CD4-positive, alpha-beta T cell treated with Interleukin-6 at 100 ng/mL for 8 hours (primary cell): ENCODE data around the gene ADGRV1.
A peak's percentile ranks its signal among the peaks of the same experiment; 100 is the strongest.

Source experiments
- DNase-seq: peaks from one replicate; pipeline ENCODE4 v3.0.0-alpha.2; 2020; ENCODE audit warnings: mixed read lengths, low spot score

Gene ADGRV1

DNA sequence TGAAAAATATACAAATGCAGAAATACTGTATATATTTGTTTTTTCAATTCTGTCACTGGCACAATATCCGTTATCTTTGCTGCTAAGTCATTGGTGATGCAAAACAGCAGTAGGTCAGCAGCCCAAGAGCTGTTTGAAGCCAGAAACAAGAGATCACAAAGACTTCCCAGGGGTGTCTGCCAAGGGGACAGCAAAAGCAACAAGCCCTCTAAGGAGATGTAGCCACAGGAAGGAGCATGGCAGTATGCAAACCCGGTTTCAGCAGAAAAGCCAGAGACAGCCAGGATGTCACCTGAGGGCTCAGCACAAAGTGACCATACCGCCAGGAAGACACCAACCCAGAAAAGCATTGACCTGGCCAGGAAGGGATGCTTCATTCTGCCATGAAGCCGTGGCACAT is 583.0 kb downstream of the ADGRV1 start:
- DNase-seq: no peak

DNA sequence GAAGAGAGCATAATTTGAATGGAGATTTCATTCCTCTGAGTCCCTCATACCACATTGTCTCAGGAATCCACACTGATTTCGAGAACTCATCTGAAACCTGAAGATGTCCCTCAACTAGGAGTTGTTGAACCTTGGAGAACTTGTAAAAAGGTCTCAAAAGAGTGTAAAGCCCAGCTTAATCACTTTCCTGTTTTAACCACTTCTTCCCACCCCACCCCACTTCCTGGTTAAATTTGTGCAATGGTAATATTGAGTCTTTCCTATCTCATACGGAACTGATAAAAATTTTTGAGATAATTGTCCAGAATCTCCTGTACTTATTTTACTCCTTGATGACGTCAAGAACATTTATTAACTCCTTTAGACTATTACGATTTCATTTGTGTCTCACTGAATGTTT is 583.8 kb downstream of the ADGRV1 start:
- DNase-seq: no peak

DNA sequence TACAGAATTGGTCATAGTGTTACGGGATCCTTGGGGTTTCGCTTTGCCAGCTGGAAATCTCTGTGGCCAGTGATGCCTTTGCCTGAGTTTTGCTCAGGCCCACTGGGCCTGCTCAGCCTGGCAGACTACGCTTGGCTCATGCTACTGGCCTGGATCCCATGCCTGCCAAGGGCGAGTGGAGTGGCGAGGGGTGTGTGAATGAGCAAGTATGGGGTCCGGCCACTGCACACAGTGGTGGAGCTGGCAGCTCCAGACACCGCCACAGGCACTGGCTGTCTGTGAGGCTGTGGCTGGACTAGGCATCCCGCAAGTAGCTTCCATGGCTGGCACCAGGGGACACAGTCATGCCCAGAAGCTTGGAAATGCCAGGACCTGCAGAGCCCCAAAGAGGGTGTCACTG is 584.2 kb downstream of the ADGRV1 start:
- no peak for DNase-seq

DNA sequence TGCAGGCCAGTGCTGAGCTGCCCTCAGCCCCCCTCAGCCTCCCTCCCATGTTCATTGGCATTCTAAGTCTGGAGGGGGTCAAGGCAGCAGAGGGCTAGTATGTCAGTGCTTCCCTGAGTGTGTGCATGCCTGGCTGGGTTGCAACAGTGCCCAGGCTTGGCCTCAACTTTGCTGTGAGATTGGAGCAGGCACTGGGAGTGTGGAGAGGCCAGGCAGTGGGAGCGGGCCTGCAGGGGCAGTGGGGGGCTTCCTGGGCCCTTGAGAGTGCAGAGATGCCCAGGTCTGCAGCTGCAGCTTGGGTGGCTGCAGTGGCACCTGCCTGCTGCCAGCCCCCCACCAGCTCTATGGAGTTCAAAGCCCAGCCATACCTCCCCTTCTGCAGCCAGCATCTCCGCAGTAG is 585.2 kb downstream of the ADGRV1 start:
- no peak for DNase-seq

DNA sequence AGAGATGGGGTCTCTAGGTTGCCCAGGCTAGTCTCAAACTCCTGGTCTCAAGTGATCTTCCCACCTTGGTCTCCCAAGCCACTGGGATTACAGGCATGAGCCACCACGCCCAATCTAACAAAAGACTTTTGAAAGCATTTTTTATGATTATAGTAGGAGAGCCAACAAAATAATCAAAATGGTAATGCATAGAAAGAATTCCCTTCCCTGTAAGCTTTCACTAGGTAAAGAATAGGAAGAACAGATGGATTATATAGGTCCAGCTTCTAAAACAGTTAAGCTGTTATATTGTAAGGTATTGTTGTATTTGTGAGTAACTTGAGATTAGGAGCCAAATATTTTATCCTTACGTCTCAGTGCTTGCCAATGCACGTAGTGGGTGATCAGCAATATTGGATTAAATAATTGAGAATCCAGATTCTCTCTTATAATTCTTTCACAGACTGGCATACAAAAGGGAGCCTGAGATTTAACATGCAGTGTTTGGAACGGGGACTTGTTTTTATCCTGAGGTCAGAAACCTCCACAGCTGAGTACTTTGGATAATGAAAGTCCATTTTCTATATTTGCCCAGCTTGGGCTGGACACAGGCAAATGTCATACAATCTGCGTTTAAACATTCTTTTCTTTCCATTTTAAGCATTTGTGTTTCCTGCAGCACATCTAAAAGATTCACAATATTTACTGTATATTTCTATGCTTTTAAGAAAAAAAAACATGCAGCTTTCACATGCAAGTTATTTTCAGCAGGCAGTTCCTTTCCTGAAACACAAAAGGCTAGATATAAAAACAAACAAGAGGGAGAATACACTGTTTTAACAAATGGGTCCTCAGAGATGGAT is 586.1 kb downstream of the ADGRV1 start:
- DNase-seq: no peak

DNA sequence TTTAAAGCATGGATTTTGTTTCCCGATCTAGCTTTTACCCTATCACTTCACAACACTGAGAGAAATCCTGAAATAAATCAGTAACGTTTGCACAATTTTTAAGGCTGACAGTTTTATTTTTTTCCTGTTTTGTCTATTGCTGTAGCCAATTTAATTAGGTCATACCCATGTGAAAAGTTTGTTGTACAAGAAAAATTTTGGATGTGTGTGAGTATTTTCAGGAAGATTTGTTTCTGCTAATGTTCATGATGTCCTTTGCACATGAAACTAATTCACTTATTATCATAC is 586.7 kb downstream of the ADGRV1 start:
- no peak for DNase-seq

DNA sequence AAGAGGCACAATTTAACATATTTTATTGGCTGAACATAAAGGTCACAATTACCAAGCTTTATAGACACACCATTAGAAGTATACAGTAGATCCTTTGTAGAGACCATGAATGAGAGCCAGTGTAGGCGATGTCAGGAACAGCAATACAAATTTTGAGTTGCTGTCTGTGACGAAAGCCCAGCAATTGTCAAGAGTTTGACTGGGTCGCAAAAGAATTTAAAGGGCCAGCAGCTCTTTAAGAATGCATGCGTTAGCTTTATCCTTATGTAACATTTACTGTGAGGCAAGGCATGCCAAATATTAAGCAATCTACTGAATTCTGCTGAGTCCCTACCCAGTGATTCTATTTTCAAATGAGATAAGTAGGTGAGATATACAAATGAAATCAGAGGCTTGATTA is 587.6 kb downstream of the ADGRV1 start:
- DNase-seq: no peak

DNA sequence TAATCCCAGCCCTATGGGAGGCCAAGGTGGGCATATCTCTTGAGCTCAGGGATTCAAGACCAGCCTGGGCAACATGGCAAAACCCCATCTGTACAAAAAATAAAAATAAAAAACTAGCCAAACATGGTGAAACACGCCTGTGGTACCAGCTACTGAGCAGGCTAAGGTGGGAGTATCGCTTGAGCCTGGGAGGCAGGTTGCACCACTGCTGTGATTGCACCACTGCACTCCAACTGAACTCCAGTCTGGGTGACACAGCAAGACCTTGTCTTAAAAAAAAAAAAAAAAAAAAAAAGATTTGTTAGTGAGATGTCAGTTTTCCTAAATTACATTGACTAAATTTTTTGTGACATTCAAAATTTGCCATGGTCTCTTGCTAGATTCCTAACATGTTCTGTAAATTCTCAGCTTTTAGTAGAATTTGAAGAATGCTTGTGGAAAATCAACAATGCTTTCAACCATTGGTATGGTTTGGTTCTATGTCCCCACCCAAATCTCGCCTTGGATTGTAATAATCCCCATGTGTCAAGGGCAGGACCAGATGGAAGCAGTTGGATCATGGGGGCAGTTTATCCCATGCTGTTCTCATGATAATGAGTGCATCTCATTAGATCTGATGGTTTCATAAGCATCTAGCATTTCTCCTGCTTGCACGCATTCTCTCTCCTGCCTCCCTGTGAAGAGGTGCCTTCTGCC is 588.5 kb downstream of the ADGRV1 start:
- no peak for DNase-seq

DNA sequence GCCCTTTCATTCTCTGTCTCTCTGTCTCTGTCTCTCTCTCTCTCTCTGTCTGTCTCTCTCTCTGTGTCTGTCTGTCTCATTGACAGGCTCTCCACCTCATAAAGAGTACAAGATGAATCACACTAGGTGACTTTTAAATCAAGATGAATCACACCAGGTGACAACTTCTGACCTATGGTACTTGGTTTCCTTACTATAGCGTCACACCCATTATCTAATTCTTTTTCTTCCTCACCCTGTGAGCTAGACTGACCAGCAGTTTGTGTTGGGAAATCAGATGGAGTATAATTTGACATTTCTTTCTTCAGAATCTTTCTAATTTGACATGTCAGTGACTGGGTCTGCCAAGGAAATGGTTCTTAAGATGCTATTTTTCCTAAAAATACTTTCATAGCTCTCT is 591.6 kb downstream of the ADGRV1 start:
- DNase-seq: no peak

DNA sequence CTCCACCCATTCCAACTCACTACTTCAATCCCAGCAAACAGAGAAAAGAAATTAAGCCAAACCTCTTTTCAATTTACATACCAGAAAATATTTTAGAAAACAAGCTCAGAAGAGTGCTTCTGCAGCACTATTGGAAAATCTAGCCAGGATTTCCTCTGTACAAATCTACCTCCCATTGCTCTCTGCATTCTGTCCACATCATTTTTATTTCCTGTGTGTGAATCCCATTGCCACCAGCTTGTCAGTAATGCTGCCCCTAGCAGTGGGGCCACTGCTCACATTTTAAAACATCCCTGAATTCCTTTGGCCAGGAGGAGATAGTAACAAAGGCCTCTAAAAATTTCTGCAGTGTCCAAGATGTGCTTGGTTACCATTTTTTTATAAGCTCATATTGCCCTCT is 592.0 kb downstream of the ADGRV1 start:
- DNase-seq: no peak

DNA sequence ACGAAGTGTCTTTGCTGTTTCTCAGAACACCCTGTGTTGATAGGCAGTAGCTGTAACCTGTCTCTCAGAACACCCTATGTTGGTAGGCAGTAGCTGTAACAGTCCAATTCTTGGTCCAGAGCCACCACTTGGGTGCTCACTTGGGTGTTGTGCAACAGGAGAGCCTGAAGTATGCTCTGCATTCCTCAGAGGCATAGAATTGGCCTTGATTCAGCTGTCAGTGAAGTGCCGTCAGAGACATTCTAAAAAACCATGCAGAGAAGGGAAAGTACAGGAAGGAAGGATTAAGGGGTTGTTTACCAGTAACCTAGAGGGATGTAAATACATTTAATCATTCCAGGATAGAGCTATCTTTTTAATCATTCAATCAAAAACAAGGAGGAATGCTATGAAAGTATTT is 593.4 kb downstream of the ADGRV1 start:
- DNase-seq: no peak

DNA sequence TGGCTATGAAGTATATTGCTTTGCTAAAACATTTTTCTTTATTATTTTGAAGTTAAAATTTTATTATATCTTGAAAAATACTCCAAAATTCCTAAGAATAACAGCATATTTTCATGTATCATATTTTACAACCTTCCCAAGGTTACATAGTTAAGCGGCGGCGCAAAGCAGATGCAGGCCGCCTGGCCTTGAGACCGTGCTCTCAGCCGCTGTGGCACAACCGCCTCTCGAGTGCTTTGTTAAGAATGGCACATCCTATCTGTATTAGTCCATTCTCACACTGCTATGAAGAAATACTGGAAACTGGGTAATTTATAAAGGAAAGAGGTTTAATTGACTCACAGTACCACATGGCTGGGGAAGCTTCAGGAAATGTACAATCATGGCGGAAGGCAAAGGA is 595.7 kb downstream of the ADGRV1 start:
- no peak for DNase-seq

DNA sequence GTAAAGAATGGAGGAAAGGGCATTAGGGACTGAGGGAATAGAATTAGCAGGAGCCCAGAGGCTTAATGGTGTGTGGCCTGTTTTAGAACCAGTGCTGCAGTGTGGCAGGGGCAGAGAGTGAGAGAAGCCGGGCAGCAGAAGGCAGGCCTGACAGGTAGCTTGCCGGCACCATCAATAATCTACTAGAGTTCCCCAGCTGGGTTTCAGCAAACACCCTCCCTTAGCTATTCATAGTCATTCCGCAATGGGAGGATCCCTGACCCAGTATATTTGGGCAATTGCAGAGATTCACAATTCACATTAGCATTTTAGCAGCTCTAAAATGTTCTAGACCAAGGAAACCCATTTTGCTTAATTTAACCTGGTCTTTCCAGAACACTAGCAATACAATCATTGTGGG is 596.7 kb downstream of the ADGRV1 start:
- DNase-seq: no peak

DNA sequence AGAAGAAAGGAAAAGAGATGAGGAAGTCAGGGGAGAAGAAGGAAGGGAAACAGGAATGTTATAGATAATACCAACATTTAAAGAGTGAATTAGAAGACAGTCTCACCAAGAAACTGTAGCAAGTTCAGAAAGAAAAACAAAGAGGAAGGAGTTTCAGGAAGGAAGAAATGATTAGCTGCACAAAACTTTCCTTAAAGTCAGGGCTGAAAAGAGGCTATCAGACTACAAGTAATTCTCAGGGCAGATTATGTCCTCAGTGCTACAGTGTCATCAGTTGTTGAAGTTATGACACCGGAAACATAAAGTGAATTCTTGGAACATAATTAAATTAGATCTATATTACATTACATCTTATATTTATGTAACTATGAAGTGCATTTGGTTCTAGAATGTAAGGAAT is 597.6 kb downstream of the ADGRV1 start:
- no peak for DNase-seq

DNA sequence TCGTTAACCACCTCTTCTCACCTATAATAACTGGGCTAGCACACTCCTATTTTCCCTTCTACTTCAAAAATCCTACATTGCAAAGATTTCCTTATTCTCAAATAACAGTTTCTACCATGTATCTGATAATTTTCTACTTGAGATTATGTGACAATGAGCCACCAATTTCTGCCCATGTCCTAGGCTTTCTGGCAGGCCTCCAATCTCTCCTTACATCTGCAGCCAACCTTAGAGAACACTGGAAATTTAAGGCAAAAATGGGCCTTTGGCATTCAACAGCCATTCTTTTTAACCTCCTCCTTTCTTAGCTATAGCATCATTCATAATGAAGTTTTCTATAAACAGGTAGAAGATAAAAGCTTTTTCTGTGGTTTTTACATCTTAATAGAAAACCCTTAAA is 599.4 kb downstream of the ADGRV1 start:
- DNase-seq: no peak

DNA sequence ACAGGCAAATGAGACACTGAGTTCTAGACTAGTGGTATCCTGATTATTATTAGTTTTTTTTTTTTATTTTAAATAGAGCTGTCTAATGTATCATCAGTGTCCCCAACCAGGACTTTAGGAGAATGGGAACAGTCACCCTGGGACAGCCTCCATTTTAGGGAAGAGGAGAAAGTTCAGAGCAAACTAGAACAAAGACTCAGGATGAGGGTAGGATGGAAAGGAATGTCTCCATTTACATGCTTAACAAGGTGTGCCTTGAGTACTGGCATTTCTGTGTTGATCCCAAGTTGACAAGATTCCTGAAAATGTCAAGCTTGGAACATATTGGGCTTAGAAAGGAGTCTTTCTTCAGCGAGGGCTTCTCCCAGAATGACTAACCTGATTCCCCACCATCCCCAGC is 601.0 kb downstream of the ADGRV1 start:
- no peak for DNase-seq

DNA sequence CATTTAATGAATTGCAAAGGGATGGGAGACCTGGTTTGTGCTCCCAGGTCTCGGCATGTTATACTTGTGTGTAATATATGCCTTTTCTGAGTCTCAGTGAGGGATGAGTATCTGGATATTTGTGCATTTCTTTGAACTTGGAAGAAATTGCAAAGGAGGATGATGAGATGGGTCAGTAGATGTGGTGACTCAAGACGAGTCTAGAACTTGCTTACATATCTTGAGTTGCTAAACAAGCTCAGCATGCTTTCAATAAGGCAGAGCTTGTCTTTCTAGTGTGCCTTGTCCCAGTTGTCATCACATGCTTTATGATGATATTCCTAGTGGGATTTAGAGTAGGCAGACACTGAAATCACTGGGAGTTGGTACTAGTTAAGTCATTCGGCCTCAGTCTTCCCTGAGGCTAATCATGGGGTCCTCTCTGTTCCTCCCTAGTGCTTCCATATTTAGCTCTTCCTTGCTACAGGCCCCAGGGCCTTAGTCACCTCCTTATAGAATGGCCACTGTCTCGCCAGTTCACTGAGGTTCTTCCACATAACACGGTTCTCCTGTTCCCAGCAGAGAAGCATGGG is 602.2 kb downstream of the ADGRV1 start:
- DNase-seq: no peak

DNA sequence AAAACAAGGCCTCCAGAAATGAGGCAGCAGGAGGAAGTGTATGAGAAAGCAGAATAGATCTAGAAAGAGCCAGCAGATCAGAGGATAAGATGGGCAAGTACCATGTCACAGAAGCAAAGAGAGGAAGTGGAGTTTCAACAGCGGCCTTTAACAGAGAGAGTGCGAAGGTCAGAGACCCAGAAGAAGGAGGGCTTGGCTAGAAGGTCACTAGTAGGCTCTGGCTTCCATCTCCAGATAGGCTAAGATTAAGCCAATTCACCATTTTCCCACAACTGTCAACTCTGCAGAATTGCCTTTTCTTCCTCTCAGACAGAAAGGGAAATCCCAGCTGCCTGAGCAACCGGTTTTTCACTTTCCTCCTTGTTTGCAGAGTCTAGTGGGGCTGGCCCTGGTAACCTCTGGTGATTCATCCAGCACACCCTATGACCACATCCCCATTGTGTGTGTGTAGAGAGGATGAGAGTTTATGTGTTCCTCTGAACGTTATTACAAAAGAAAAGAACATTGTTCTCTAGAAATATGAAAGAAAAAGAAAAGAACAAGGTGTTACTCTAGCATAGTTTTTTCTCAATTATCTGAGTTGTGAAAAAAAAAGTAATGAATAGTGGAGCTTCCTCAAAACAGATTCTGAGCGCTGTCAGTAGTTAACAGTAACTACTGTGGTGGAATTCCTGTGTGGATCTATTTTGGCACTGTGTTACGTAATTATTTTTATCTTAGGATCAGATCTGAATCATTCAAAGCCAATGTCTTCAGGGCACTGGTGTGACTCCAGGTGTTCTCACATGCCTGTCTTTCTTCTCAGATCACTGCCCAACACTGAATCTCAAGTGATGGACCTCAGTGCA is 604.2 kb downstream of the ADGRV1 start:
- peak; percentile 33 for DNase-seq

DNA sequence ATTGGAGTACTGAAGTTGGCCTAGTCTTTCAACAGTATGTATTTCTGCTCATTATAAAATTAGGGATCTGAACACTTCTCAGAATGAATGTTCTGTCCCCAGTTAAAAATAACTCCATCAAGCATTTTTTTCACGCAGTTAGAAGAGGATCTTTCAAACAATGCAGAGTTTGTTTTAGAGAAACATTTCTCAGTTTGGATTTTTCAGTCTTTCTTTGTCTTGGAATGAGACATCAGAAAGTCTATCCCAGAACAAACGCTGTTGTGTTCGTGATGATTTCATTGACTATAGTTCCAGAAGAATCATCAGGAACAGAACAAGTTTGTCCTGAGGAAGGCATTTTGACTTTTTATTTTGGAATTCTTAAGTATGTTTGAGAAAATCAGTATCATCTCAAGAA is 605.8 kb downstream of the ADGRV1 start:
- DNase-seq: no peak

DNA sequence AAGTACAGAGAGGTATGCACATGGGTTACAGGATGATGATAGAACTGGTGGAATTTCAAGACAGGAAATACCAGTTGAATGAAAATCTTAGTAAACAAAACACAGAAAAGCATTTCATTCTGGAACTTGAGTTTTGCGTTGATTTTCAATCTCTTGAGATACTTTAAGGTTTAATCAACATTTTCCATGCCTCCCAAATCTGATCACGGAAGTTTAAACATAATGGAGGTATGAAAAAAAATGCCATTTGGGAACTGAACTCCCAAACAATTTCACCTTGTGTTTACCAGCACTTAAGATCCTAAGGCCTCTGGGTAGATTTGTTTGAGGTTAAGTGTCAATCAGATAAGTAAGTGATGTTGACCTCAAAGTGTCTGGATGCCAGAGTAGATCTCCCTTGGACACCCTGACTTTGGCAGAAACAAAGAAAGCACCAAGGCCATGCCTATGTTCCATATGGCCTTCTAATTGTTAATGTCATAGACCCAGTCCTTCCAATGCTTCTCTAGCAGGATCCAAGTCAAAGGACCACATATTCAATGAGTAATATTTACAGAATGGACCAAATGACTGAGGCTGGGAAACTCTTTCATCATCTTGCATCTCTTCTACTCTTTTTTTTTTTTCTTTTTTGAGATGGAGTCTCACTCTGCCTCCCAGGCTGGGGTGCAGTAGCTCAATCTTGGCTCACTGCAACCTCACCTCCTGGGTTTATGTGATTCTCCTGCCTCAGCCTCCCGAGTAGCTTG is 607.6 kb downstream of the ADGRV1 start:
- no peak for DNase-seq

DNA sequence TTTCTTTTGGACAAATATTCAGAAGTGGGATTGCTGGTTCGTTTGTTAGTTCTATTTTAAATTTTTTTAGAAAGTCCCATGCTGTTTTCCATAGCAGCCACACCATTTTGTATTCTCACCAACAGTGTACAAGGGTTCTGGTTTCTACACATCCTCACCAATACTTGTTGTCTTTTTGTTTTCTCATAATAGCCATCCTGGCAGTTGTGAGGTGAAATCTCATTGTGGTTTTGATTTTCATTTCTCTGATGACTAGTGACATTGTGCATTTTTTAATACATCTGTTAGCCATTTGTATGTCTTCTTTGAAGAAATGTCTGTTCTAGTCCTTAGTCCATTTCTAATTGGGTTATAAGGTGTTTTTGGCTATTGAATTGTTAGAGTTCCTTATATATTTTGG is 610.3 kb downstream of the ADGRV1 start:
- DNase-seq: no peak

DNA sequence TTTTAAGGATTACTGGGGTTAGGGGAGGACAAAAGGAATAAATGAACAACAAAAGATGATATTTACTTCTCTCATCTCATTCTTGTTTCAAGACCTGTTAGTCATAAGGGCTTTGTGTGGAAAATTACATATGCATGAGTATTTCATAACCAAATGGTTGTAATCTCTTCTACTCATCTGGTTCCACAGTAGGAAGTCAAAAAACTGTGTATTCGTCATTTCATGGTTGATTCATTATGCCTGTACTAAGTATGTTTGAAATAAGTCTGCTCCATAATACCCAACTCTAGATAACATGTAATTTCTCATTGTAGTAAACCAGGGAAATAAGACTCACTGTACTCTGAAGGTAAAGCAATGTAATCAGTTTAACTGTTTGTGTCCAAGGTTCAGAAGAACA is 611.7 kb downstream of the ADGRV1 start:
- DNase-seq: no peak
